Upper lobe of left lung (tissue), 6 donors: Measurements from ENCODE around the gene MACC1. TPM values are rescaled to one million over a fixed set of nuclear protein-coding genes. Genes with fewer than 3 reads are reported as not detected.
"Not testable (repeated sequence)": the region's sequence is repeated elsewhere in the genome, so short reads cannot be mapped to it uniquely, and the experiment has no call there.

ENCODE experiments used
- ATAC-seq, 2 donors: fragments of 200-7000 bp; cut with Tn5 transposase; one replicate each; pipeline ENCODE4 v1.9.1; 2022; ENCODE audit warnings: mild to moderate bottlenecking in 2 of 2, moderate library complexity in 2 of 2; ENCODE audit not compliant: low FRiP score in 2 of 2
- DNase-seq, 2 donors: peaks; one replicate each; pipeline ENCODE4 v3.0.0-alpha.2; 2019 to 2020
- H3K27ac ChIP-seq, 4 donors: fragments of 200-600 bp; sonication (generic); one replicate each; pipeline ENCODE4 v1.5.1; 2016 to 2019
- H3K27me3 ChIP-seq, 4 donors: fragments of 200-600 bp; sonication (generic); one replicate each; pipeline ENCODE4 v1.5.1; 2017 to 2019
- H3K36me3 ChIP-seq, 4 donors: fragments of 200-600 bp; sonication (generic); one replicate each; pipeline ENCODE4 v1.5.1; 2016 to 2019
- H3K4me1 ChIP-seq, 4 donors: fragments of 200-600 bp; sonication (generic); one replicate each; pipeline ENCODE4 v1.5.1; 2018 to 2019
- H3K4me3 ChIP-seq, 4 donors: fragments of 200-600 bp; sonication (generic); one replicate each; pipeline ENCODE4 v1.5.1; 2017 to 2019; ENCODE audit warnings: mild to moderate bottlenecking in 2 of 4, moderate library complexity in 1 of 4
- H3K9me3 ChIP-seq, 4 donors: fragments of 200-600 bp; sonication (generic); one replicate each; pipeline ENCODE4 v1.5.1; 2018 to 2019
- CTCF ChIP-seq, 6 experiments: fragments of 450-650 bp in 4 of 6; fragments of 200-600 bp in 2 of 6; sonication (generic) in 2 of 6; IDR thresholded peaks; one replicate each; pipeline ENCODE4 v1.5.1; 2016 to 2019; ENCODE audit warnings: antibody characterized with exemption in 6 of 6
- EP300 ChIP-seq, 4 donors: sonication (generic); formaldehyde crosslinking; IDR thresholded peaks; one replicate each; pipeline ENCODE4 v1.5.1; 2017; ENCODE audit warnings: antibody characterized with exemption in 4 of 4, control low read depth in 2 of 4
- POLR2A ChIP-seq, 4 donors: fragments of 450-650 bp; IDR thresholded peaks; one replicate each; pipeline ENCODE4 v1.5.1; 2016 to 2017; ENCODE audit warnings: antibody characterized with exemption in 4 of 4, mild to moderate bottlenecking in 2 of 4
- POLR2AphosphoS5 ChIP-seq, 2 donors: sonication (generic); formaldehyde crosslinking; IDR thresholded peaks; one replicate each; pipeline ENCODE4 v1.5.1; 2017; ENCODE audit warnings: antibody characterized with exemption in 2 of 2
- WGBS, 2 donors: methylation state at CpG; one replicate each; pipeline ENCODE4 v1.1.5; 2017 to 2018; 5-methylcytosine and 5-hydroxymethylcytosine counted together
- total RNA-seq, 6 donors: library from RNA; depleted of rRNA in 4 of 6; stranded (reverse); fragments of >200 nt in 4 of 6; gene quantifications; one replicate each; pipeline versions ENCODE4 v1.1.0 to v1.2.1, GENCODE V29; 2016 to 2021
- donor health status: DM: no; HTN: no; CAD: no; lungs with moderate emphysema.
- donor health status: DM: no; HTN: yes; CAD: no; lungs with severe emphysema.

Gene MACC1
- total RNA-seq, 6 donors from 2014 or later, result 10.5 to 86.5 (median 24.3) TPM

GRCh38 chr7:20122073-20122472 lies 95.1 kb downstream of the MACC1 start:
- no peak for TF ChIP-seq EP300 (IDR thresholded peaks at IDR 0.05)
- TF ChIP-seq POLR2AphosphoS5 (IDR thresholded peaks at IDR 0.05), result no peak
- no peak for TF ChIP-seq POLR2A (IDR thresholded peaks at IDR 0.05)
- no peak for TF ChIP-seq CTCF (IDR thresholded peaks at IDR 0.05)
- H3K9me3 ChIP-seq, result no peaks in the 10 kb centered on the region
- H3K4me1 ChIP-seq, result no peaks in the 10 kb centered on the region
- H3K36me3 ChIP-seq, result no peaks in the 10 kb centered on the region
- no peak overlapping the region for H3K27ac ChIP-seq
- DNase-seq, result no peak
- H3K27me3 ChIP-seq, result no peaks in the 10 kb centered on the region
- 72 to 75% methylated on average over 6 of the region's 6 CpGs for WGBS, 2 donors
- no peak overlapping the region for H3K4me3 ChIP-seq
- ATAC-seq, result no peak

GRCh38 chr7:20121404-20121803 lies 95.8 kb downstream of the MACC1 start:
- Histone ChIP-seq H3K27me3 (no peaks in the 10 kb centered on the region), H3K4me1 (no peaks in the 10 kb centered on the region), H3K9me3 (no peaks in the 10 kb centered on the region), H3K27ac (no peak overlapping the region), H3K36me3 (no peaks in the 10 kb centered on the region), H3K4me3 (no peak overlapping the region)
- WGBS, 2 donors, result 88 to 89% methylated on average over 8 of the region's 8 CpGs
- TF ChIP-seq POLR2AphosphoS5 (IDR thresholded peaks at IDR 0.05) (no peak), EP300 (IDR thresholded peaks at IDR 0.05) (no peak), CTCF (IDR thresholded peaks at IDR 0.05) (no peak), POLR2A (IDR thresholded peaks at IDR 0.05) (no peak)
- no peak for DNase-seq
- ATAC-seq, result no peak

DNA sequence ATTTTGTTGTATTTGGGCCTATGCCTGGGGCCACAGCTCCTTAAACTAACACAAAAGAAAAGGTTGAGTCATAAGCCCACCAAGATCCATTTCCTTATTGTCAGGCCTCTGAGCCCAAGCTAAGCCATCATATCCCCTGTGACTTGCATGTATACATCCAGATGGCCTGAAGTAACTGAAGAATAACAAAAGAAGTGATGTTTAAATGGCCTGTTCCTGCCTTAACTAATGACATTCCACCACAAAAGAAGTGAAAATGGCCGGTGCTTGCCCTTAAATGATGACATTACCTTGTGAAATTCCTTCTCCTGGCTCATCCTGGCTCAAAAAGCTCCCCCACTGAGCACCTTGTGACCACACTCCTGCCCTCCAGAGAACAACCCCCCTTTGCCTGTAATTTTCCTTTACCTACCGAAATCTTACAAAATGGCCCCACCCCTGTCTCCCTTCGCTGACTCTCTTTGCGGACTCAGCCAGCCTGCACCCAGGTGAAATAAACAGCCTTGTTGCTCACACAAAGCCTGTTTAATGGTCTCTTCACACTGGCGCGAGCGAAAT lies 96.5 kb downstream of the MACC1 start:
- DNase-seq, H3K4me1 ChIP-seq, H3K27me3 ChIP-seq, ATAC-seq, H3K4me3 ChIP-seq, H3K36me3 ChIP-seq, H3K9me3 ChIP-seq, H3K27ac ChIP-seq: not testable (repeated sequence)
- 91% methylated on average over 7 of the region's 7 CpGs for WGBS, 2 donors

GRCh38 chr7:20116869-20117268 lies 100.3 kb downstream of the MACC1 start:
- WGBS, 2 donors, result 78 to 84% methylated on average over 3 of the region's 3 CpGs
- H3K27ac ChIP-seq, result no peak overlapping the region
- no peak for DNase-seq
- ATAC-seq, result no peak
- TF ChIP-seq CTCF (IDR thresholded peaks at IDR 0.05), result no peak
- TF ChIP-seq POLR2AphosphoS5 (IDR thresholded peaks at IDR 0.05), result no peak
- TF ChIP-seq EP300 (IDR thresholded peaks at IDR 0.05), result no peak
- H3K4me1 ChIP-seq, result no peaks in the 10 kb centered on the region
- H3K36me3 ChIP-seq, result no peaks in the 10 kb centered on the region
- H3K9me3 ChIP-seq, result no peaks in the 10 kb centered on the region
- H3K27me3 ChIP-seq, result no peaks in the 10 kb centered on the region
- H3K4me3 ChIP-seq, result no peak overlapping the region

- Histone ChIP-seq H3K27ac (no peak overlapping the region), H3K4me1 (no peaks in the 10 kb centered on the region), H3K4me3 (no peak overlapping the region), H3K9me3 (no peaks in the 10 kb centered on the region), H3K27me3 (no peaks in the 10 kb centered on the region), H3K36me3 (no peaks in the 10 kb centered on the region)
- no peak for TF ChIP-seq POLR2AphosphoS5 (IDR thresholded peaks at IDR 0.05)
- DNase-seq (peak in 1 of 2 donors; percentile 45), ATAC-seq (peak in 1 of 2 donors; percentile 91)
- 51 to 52% methylated on average over 2 of the region's 2 CpGs for WGBS, 2 donors
Observed at GRCh38 chr7:20114468-20114867, 102.7 kb downstream of the MACC1 start.

GRCh38 chr7:20113427-20114027 lies 103.7 kb downstream of the MACC1 start:
- no peaks in the 10 kb centered on the region for H3K9me3 ChIP-seq
- H3K4me1 ChIP-seq, result no peaks in the 10 kb centered on the region
- no peaks in the 10 kb centered on the region for H3K27me3 ChIP-seq
- TF ChIP-seq EP300 (IDR thresholded peaks at IDR 0.05), result no peak
- TF ChIP-seq POLR2A (IDR thresholded peaks at IDR 0.05), result no peak
- no peak for TF ChIP-seq CTCF (IDR thresholded peaks at IDR 0.05)
- TF ChIP-seq POLR2AphosphoS5 (IDR thresholded peaks at IDR 0.05), result no peak
- H3K27ac ChIP-seq, result no peak overlapping the region
- 67 to 68% methylated on average over 4 of the region's 4 CpGs for WGBS, 2 donors
- no peaks in the 10 kb centered on the region for H3K36me3 ChIP-seq
- H3K4me3 ChIP-seq, result no peak overlapping the region
- peak in 1 of 2 donors; percentile 75 for ATAC-seq
- no peak for DNase-seq
